NCI-H510A (cell line): Measurements from ENCODE around the gene CACNA1F.

Experiments
- DNase-seq: peaks from one replicate; lab custom pipeline; 2025; lab: John Stamatoyannopoulos, UW

Gene CACNA1F

DNA sequence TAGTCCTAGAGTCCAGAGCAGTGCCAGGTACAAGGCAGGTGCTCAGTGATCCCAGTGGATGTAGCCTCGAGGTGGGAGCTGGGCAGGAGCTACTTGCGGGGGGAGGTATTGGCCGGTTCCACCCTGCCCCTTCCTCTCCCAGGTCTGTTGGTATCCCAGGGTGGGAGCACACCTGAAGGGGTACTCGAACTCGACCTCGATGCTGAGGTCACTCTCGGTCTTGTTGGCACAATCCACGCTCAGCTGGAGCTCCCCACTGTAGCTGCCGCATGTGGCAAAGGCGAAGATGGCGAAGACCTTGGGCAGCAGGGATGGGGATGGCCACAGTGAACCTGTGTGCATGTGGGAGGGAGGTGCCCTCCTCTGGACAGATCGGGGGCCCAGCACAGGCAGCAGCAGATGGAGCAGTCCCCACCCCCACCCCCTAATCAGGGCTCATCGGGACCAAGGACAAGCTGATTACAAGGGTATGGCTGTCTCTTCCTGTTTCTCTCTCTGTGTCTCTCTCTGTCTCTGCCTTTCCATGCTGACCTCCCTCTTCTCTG lies 35.5 kb downstream of the CACNA1F start:
- no peak for DNase-seq

GRCh38 chrX:49193542-49193964 lies 39.6 kb downstream of the CACNA1F start:
- no peak for DNase-seq

DNA sequence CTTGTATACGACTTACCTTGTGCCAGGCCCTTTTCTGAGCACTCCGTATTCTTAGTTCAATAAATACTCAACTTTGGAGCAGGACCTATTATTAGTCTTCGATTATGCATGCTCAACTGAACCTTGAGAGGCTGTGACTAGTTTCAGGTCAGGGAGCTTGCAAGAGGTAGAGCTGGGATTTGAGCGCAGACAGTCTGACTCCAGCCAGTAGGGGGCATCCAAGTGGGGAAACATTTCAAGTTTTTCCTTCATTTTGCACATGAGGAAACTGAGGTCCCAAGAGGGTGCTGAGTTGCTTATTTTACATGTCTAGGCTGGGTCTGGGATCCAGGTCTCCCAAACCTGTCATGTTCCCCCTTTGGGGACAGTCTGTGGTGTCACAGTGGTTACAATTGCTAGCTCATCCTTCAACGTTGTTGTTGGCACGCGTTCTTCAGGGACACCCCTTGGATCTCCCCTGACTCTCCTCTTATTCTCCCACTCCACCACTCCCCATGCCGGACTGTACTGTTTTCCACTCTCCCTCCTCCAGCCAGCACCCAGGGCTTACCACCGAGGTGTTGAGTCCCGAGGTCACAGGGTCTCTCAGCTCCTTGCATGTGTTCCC lies 40.3 kb downstream of the CACNA1F start:
- no peak for DNase-seq

- no peak for DNase-seq
Observed at GRCh38 chrX:49191574-49192011, 41.5 kb downstream of the CACNA1F start.

DNA sequence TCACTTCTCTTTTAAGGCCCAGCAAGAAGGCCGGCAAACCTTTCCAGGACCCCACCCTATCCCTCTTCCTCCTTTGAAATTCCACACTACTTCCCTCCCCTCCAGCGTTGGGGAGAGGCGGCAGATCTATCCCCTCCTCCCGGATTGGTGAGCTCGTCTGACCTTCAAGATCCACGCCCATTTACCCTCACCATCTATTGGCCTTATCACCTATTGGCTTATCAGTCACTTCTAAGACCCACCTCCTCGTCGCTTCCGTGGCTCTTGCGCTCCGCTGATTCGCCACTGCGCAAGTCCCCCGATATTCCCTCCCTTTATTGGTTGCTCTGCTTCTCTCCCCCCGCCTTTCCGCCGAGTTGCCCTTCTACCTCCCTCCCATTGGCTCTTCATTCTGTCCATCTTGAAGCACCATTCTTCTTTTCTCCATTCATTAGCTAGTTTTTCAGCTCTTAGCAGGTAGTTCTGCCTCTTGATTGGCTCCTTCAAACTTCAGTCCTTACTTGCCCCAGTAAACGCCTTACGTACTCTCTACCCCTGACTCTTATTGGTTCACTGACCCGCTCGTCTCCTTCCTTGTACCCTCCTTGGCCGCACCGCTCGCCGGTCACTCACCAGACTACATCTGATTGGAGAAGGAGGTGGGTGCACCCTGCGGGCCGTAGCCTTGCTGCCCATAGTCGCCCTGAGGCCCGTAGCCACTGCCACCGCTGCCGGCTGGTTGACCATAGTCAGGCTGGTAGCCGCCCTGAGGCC lies 42.1 kb downstream of the CACNA1F start:
- DNase-seq, result peak; percentile 96

- no peak for DNase-seq
Observed at GRCh38 chrX:49189606-49190005, 43.5 kb downstream of the CACNA1F start.

DNA sequence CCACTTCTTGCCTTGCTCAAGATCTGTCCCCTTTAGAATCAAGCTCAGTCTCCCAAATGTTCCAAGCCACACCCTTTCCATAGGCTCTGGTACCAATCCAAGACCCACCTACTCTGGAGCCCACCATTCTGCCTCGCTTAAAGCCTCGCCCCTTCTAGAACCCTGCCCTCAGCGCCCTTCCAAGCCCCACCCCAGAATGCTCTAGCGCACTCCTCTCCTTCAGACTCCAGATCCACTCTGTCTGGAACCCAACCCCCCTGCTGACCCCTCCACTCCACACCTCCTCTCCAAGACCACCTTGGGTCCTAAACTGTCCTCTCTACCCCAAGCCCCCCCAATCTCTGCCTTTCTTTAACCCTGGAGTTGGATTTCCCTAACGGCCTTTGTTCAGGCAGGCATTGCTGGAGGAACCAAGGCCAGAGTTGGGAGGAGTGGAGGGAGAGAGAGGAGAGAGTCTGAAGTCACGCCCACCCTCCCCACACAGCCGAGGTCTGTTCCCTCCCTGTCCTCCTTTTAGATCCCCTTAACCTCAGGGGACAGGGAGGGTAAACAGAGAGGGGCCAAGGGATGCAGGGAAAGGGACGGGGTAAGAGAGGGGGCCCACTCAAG lies 44.6 kb downstream of the CACNA1F start:
- no peak for DNase-seq

GRCh38 chrX:49187526-49187925 lies 45.6 kb downstream of the CACNA1F start:
- DNase-seq, result no peak

DNA sequence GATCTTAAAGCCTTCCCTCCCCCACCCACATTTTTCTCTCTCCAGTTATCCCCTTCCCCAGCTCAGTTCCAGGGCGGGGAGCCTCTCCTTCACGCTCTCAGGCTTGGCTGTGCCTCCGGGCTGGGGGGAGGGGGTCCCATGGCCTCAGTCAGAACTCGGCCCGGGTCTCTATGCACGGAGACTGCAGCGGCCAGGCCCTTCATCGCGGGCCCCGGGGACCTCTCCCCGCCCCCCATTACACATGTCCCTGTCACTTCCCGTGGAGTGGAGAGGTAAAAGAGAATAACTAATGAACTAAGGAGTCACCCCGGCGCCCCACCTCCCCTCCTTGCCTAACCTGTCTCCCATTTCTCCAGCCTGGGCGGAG lies 46.1 kb downstream of the CACNA1F start:
- DNase-seq, result no peak

- peak; percentile 58 for DNase-seq
Observed at GRCh38 chrX:49186125-49187027, 46.8 kb downstream of the CACNA1F start, which contains the start of gene PRICKLE3. Gene PRICKLE3 (minus strand): TSS chrX:49186373. CDS start chrX:49186297, 76 bp downstream.

DNA sequence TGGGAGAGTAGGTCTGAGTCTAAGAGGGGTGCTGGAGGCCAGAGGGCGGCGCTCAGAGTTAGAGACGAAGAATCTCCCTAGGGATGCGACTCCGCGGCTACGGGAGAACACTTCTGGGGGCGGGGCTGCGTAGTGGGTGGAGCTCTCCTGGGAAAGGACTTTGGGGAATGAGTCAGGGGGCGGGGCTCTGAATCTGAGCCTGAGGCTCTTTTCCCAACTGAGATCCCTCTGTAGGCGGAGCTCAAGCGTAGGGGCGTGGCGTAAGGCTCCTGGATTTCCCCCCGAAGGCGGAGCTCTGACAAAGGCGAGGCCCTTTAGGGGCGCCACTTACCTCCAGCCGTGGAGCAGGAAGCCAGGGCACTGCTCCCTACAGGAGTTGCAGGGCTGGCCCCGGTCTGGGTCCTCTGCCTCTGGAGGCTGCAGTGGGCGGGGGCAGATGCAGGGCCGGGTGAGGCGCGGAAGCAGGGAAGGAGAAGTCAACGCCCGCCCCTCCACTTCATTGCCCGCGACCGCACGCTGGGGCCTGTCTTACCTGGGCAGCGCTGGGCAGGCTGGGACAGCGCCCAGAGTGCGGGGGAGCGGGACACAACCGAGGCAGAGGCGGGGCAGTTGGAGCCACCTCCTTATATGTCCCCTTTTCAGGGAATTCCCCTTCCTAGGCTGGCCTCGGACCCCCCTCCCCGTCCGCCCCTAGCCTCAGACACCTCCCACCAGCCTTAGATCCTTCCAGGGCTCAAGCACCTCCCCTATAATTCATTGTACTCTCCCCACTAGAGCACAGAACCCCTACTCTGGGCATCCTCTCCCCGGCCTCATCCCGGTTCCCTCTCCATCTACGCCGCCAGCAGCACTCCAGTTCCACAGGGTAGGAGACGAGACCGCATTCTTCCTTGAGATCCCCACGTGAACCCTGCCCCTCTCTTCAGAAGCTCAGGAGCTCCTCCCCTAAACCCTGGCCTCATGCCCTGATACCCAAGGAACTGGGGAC lies 48.6 kb downstream of the CACNA1F start:
- DNase-seq, result no peak

DNA sequence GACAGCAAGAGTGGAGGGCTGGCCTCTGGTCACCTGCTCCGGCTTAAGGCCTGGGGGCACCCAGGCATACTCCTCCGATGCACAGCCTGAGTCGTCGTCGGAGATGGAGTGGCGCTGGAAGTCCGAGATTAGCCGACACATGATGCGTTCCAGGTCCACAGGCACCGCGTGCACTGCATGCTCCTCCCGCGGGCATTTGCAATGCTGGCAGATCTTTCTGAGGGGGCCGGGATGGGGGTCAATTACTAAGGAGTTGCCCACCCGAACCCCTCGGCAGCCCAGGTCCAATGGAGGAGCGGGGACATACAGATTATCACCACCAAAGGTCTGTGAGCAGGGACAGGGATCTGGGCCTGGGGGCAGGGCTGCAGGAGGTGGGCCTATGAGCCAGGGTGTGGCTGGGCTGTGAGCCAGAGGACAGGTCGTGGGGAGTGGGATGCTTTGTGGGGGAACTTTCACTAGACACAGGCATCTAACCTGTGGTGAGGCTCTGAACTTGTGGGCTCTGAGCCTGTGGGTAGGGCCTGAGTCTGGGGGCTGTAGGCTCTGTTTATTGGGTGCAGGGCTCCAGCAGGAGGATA lies 49.3 kb downstream of the CACNA1F start:
- no peak for DNase-seq

GRCh38 chrX:49179358-49179757 lies 53.8 kb downstream of the CACNA1F start:
- DNase-seq, result no peak

- DNase-seq, result no peak
Observed at GRCh38 chrX:49178537-49178936, 54.6 kb downstream of the CACNA1F start.

GRCh38 chrX:49177873-49178480 lies 55.2 kb downstream of the CACNA1F start:
- no peak for DNase-seq

- no peak for DNase-seq
Observed at GRCh38 chrX:49177338-49177833, 55.8 kb downstream of the CACNA1F start.

DNA sequence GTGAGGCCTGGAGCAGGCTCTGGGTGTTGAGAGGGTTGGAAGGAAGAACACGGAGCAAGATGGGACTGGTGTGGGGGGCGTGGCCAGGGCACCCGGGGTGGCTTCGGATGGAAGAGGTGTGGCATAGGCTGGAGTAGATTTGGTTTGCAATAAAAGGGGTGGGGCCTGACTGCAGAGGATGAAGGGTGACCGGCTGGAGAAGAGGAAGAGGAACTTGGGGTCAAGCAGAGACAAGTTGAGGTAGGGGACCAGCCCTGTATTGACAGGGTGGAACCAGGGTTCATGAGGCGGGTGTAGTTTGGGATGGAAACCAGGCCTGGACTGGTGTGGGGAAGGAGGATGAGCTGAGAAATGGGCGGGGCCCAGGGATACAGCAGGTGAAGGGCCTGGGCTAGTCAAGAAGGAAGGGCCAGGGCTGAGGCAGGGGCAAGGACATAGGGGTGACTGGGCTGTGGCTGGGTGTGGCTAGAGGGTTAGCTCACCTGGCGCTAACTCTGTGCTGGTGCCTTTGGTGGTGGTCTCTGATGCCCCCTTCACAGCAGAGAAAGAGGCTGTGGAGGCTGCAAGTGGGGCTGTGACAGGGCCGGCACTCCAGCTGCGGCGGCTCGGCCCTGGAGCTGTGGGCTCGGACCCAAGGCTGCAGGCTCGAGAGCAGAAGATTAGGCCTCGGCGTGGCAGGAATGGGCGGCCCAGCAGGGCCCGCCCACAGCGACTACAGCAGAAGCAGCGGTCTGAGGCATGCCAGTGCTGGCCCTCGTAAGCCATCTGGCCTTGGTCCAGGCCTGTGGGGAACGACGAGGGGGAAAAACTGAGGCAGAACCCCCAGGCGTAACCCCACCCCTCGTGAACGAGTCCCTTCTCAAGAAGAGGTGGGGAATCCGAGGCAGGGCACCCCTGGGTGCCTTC lies 56.5 kb downstream of the CACNA1F start:
- no peak for DNase-seq

GRCh38 chrX:49175435-49176274 lies 57.5 kb downstream of the CACNA1F start:
- DNase-seq, result no peak
